Neural cell (in vitro differentiated cells): ENCODE results near the gene MRPS6. TPM values are rescaled to one million over a fixed set of nuclear protein-coding genes. Genes with fewer than 3 reads are reported as not detected.

ENCODE experiments used
- H2AFZ ChIP-seq: fragments of 200-600, 300-800 bp; sonication (generic), shearing (Covaris generic); 2 replicates; pipeline ENCODE4 v1.6.0; 2014; ENCODE audit warnings: low read depth, mild to moderate bottlenecking, antibody characterized with exemption, low read length, moderate library complexity
- H3F3A ChIP-seq: fragments of 200-600 bp; shearing (Covaris generic); 2 replicates; pipeline ENCODE4 v1.6.1; 2016; ENCODE audit warnings: mild to moderate bottlenecking, moderate library complexity, mixed read lengths, antibody characterized with exemption, low read length; ENCODE audit not compliant: insufficient read depth, poor library complexity, severe bottlenecking
- H3K27ac ChIP-seq: fragments of 200-600, 300-800 bp; sonication (generic), shearing (Covaris generic); 2 replicates; pipeline ENCODE4 v1.5.1; 2014; ENCODE audit warnings: mild to moderate bottlenecking, low read length, moderate library complexity
- H3K27me3 ChIP-seq: fragments of 300-800, 200-600 bp; sonication (generic), shearing (Covaris generic); 2 replicates; pipeline ENCODE4 v1.6.0; 2014; ENCODE audit warnings: mild to moderate bottlenecking, low read depth, low read length, moderate library complexity; ENCODE audit not compliant: insufficient read depth
- H3K36me3 ChIP-seq: fragments of 300-800, 200-600 bp; sonication (generic), shearing (Covaris generic); 2 replicates; pipeline ENCODE4 v1.5.1; 2014; ENCODE audit warnings: mild to moderate bottlenecking, antibody characterized with exemption, low read length, moderate library complexity; ENCODE audit not compliant: insufficient read depth
- H3K4me2 ChIP-seq: fragments of 300-800, 200-600 bp; sonication (generic), shearing (Covaris generic); 2 replicates; pipeline ENCODE4 v1.6.0; 2014; ENCODE audit warnings: mild to moderate bottlenecking, low read length
- H3K4me3 ChIP-seq: fragments of 300-800, 200-600 bp; sonication (generic), shearing (Covaris generic); 2 replicates; pipeline ENCODE4 v1.5.1; 2014; ENCODE audit warnings: mild to moderate bottlenecking, low read length, moderate library complexity
- H3K79me2 ChIP-seq: fragments of 200-600 bp; shearing (Covaris generic); replicated peaks from 2 replicates; pipeline ENCODE4 v1.6.0; 2014; ENCODE audit warnings: mild to moderate bottlenecking, low read length, moderate library complexity; ENCODE audit not compliant: insufficient read depth
- H3K9ac ChIP-seq: fragments of 300-800, 200-600 bp; sonication (generic), shearing (Covaris generic); 2 replicates; pipeline ENCODE4 v1.6.1; 2016; ENCODE audit warnings: mild to moderate bottlenecking, low read length, mixed read lengths
- H3K9me2 ChIP-seq: fragments of 200-600 bp; shearing (Covaris generic); 2 replicates; pipeline ENCODE4 v1.6.1; 2016; ENCODE audit warnings: mild to moderate bottlenecking, low read length, mixed read lengths; ENCODE audit not compliant: insufficient read depth
- H3K9me3 ChIP-seq: fragments of 200-600, 300-800 bp; sonication (generic), shearing (Covaris generic); 2 replicates; pipeline ENCODE4 v1.6.1; 2016; ENCODE audit warnings: mild to moderate bottlenecking, mixed run types, low read length, moderate library complexity, mixed read lengths
- H4K20me1 ChIP-seq: fragments of 200-600 bp; shearing (Covaris generic); 2 replicates; pipeline ENCODE4 v1.6.1; 2016; ENCODE audit warnings: mild to moderate bottlenecking, mixed run types; ENCODE audit not compliant: insufficient read depth
- CTCF ChIP-seq: fragments of 450-650 bp; IDR thresholded peaks from 2 replicates; pipeline ENCODE4 v1.5.1; 2014; ENCODE audit warnings: antibody characterized with exemption, mild to moderate bottlenecking, moderate library complexity; ENCODE audit not compliant: poor library complexity, severe bottlenecking
- EP300 ChIP-seq: fragments of 450-650 bp; conservative IDR thresholded peaks from 2 replicates; pipeline ENCODE4 v1.6.1; 2014; ENCODE audit warnings: antibody characterized with exemption, mild to moderate bottlenecking, moderate library complexity; ENCODE audit not compliant: poor library complexity, severe bottlenecking
- EZH2 ChIP-seq: fragments of 200-600, 300-800 bp; shearing (Covaris generic), sonication (generic); IDR thresholded peaks from 2 replicates; pipeline ENCODE4 v1.6.1; 2014; ENCODE audit warnings: antibody characterized with exemption, low read length, borderline replicate concordance, mild to moderate bottlenecking; ENCODE audit not compliant: insufficient read depth, poor library complexity, severe bottlenecking
- MXI1 ChIP-seq: fragments of 450-650 bp; conservative IDR thresholded peaks from 2 replicates; pipeline ENCODE4 v1.6.1; 2014; ENCODE audit warnings: antibody characterized with exemption, mild to moderate bottlenecking; ENCODE audit not compliant: poor library complexity, severe bottlenecking
- POLR2AphosphoS5 ChIP-seq: IDR thresholded peaks from 2 replicates; pipeline ENCODE4 v1.6.1; 2012
- RAD21 ChIP-seq: fragments of 450-650 bp; conservative IDR thresholded peaks from 2 replicates; pipeline ENCODE4 v1.6.1; 2014; ENCODE audit warnings: antibody characterized with exemption, mild to moderate bottlenecking, moderate library complexity
- SMC3 ChIP-seq: fragments of 450-650 bp; conservative IDR thresholded peaks from 2 replicates; pipeline ENCODE4 v1.6.1; 2014; ENCODE audit warnings: antibody characterized with exemption, mild to moderate bottlenecking, moderate library complexity; ENCODE audit not compliant: poor library complexity
- TAF1 ChIP-seq: IDR thresholded peaks from 2 replicates; pipeline ENCODE4 v1.6.1; 2012; ENCODE audit warnings: low read depth
- polyA plus RNA-seq: library from polyadenylated mRNA; depleted of rRNA; stranded (reverse); fragments of >200 nt; gene quantifications from 2 replicates; pipeline ENCODE4 v1.2.3, GENCODE V29; 2014
- TF ChIP-seq, protein P1 (sequence below): IDR thresholded peaks from 2 replicates; pipeline ENCODE4 v1.6.1; 2012; ENCODE audit warnings: borderline replicate concordance

The MRPS6 gene
- polyA plus RNA-seq, 1 donor from 2014 or later: 70.1 TPM

GRCh38 chr21:34156957-34157356, 83.6 kb downstream of the MRPS6 start:
- H3K9me3 ChIP-seq: no peaks in the 10 kb centered on the region
- H3K4me2 ChIP-seq: no peak overlapping the region
- H3K9ac ChIP-seq: no peak overlapping the region
- no peak overlapping the region for H2AFZ ChIP-seq
- TF ChIP-seq SMC3 (no peak), MXI1 (no peak), TAF1 (no peak), CTCF (no peak), EP300 (no peak), POLR2AphosphoS5 (no peak), RAD21 (no peak), EZH2 (no peak)
- TF ChIP-seq, protein P1, sequence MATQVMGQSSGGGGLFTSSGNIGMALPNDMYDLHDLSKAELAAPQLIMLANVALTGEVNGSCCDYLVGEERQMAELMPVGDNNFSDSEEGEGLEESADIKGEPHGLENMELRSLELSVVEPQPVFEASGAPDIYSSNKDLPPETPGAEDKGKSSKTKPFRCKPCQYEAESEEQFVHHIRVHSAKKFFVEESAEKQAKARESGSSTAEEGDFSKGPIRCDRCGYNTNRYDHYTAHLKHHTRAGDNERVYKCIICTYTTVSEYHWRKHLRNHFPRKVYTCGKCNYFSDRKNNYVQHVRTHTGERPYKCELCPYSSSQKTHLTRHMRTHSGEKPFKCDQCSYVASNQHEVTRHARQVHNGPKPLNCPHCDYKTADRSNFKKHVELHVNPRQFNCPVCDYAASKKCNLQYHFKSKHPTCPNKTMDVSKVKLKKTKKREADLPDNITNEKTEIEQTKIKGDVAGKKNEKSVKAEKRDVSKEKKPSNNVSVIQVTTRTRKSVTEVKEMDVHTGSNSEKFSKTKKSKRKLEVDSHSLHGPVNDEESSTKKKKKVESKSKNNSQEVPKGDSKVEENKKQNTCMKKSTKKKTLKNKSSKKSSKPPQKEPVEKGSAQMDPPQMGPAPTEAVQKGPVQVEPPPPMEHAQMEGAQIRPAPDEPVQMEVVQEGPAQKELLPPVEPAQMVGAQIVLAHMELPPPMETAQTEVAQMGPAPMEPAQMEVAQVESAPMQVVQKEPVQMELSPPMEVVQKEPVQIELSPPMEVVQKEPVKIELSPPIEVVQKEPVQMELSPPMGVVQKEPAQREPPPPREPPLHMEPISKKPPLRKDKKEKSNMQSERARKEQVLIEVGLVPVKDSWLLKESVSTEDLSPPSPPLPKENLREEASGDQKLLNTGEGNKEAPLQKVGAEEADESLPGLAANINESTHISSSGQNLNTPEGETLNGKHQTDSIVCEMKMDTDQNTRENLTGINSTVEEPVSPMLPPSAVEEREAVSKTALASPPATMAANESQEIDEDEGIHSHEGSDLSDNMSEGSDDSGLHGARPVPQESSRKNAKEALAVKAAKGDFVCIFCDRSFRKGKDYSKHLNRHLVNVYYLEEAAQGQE: no peak
- H3K27ac ChIP-seq: no peak overlapping the region
- H3F3A ChIP-seq: no peaks in the 10 kb centered on the region
- no peaks in the 10 kb centered on the region for H4K20me1 ChIP-seq
- H3K36me3 ChIP-seq: no peaks in the 10 kb centered on the region
- H3K9me2 ChIP-seq: no peaks in the 10 kb centered on the region
- no peak overlapping the region for H3K4me3 ChIP-seq
- H3K79me2 ChIP-seq: no peaks in the 10 kb centered on the region
- H3K27me3 ChIP-seq: no peaks in the 10 kb centered on the region

GRCh38 chr21:34157521-34157920, 84.1 kb downstream of the MRPS6 start:
- Histone ChIP-seq H4K20me1 (no peaks in the 10 kb centered on the region), H2AFZ (no peak overlapping the region), H3K9me3 (no peaks in the 10 kb centered on the region), H3K9ac (no peak overlapping the region), H3K27me3 (no peaks in the 10 kb centered on the region), H3K79me2 (no peaks in the 10 kb centered on the region), H3K4me3 (no peak overlapping the region), H3F3A (no peaks in the 10 kb centered on the region), H3K27ac (no peak overlapping the region), H3K4me2 (no peak overlapping the region), H3K9me2 (no peaks in the 10 kb centered on the region), H3K36me3 (no peaks in the 10 kb centered on the region)
- no peak for TF ChIP-seq EZH2
- TF ChIP-seq TAF1: no peak
- no peak for TF ChIP-seq POLR2AphosphoS5
- no peak for TF ChIP-seq EP300
- TF ChIP-seq, protein P1: no peak
- TF ChIP-seq MXI1: no peak
- TF ChIP-seq CTCF: no peak
- TF ChIP-seq SMC3: no peak
- no peak for TF ChIP-seq RAD21
